HepG2 (cell line): ENCODE data around the gene RBFOX1.

Experiments used
- BATF2 ChIP-seq: sonication (generic); formaldehyde crosslinking; IDR thresholded peaks from 2 replicates; pipeline ENCODE4 v1.8.0; 2022; ENCODE audit warnings: mild to moderate bottlenecking, missing genetic modification reagents, moderate library complexity
- E2F5 ChIP-seq: sonication (generic); formaldehyde crosslinking; conservative IDR thresholded peaks from 2 replicates; pipeline ENCODE4 v1.4.0; 2020; ENCODE audit warnings: missing genetic modification reagents
- FOSL2 ChIP-seq: sonication (generic); formaldehyde crosslinking; IDR thresholded peaks from 2 replicates; pipeline ENCODE4 v1.4.0; 2020; ENCODE audit warnings: missing genetic modification reagents
- IKZF1 ChIP-seq: fragments of 450-650 bp; IDR thresholded peaks from 2 replicates; pipeline ENCODE4 v1.7.1; 2016
- MLX ChIP-seq: IDR thresholded peaks from 2 replicates; pipeline ENCODE4 v1.6.1; 2016
- RCOR2 ChIP-seq: IDR thresholded peaks from 2 replicates; pipeline ENCODE4 v1.6.1; 2016; ENCODE audit warnings: missing biosample characterization, missing genetic modification reagents
- UBTF ChIP-seq: sonication (generic); formaldehyde crosslinking; IDR thresholded peaks from 2 replicates; pipeline ENCODE4 v1.4.0; 2020; ENCODE audit warnings: mild to moderate bottlenecking, missing genetic modification reagents
- ZBTB7B ChIP-seq: sonication (generic); formaldehyde crosslinking; IDR thresholded peaks from 2 replicates; pipeline ENCODE4 v1.4.0; 2020; ENCODE audit warnings: missing genetic modification reagents
- ZNF580 ChIP-seq: IDR thresholded peaks from 2 replicates; pipeline ENCODE4 v1.6.1; 2016; ENCODE audit warnings: low read depth, borderline replicate concordance

GRCh38 chr16:7503666-7504065 lies 171.0 kb downstream of the RBFOX1 start:
- TF ChIP-seq ZNF580 (no peak), ZBTB7B (CRISPR knock-in tag) (no peak), IKZF1 (no peak), UBTF (CRISPR knock-in tag) (no peak), FOSL2 (CRISPR knock-in tag) (no peak), BATF2 (no peak), RCOR2 (CRISPR knock-in tag) (no peak), MLX (CRISPR knock-in tag) (no peak), E2F5 (CRISPR knock-in tag) (no peak)
